ENCODE measurements around the gene SRPX. TPM values are rescaled to one million over a fixed set of nuclear protein-coding genes. Genes with fewer than 3 reads are reported as not detected.
A peak's percentile ranks its signal among the peaks of the same experiment; 100 is the strongest.

Gene SRPX
- total RNA-seq, 1 donor from 2014 or later: 45.2 TPM

- DNase-seq (no peak), ATAC-seq (peak; percentile 61)
- intact Hi-C loops (cut with micrococcal nuclease): no loop called here
Measured at GRCh38 chrX:38214551-38215531, 5.8 kb downstream of the SRPX start.

- intact Hi-C loops (cut with micrococcal nuclease): no loop called here
- DNase-seq (no peak), ATAC-seq (no peak)
Measured at GRCh38 chrX:38214044-38214443, 6.6 kb downstream of the SRPX start.

GRCh38 chrX:38211891-38212635 is 8.6 kb downstream of the SRPX start:
- DNase-seq (no peak), ATAC-seq (peak; percentile 29)
- intact Hi-C loops (cut with micrococcal nuclease): no loop called here

GRCh38 chrX:38206542-38206941 is 14.1 kb downstream of the SRPX start:
- no peak for ATAC-seq
- intact Hi-C loops (cut with micrococcal nuclease): no loop called here
- no peak for DNase-seq

- intact Hi-C loops (cut with micrococcal nuclease): no loop called here
- ATAC-seq: peak; percentile 44
- DNase-seq: no peak
Measured at GRCh38 chrX:38206036-38206435, 14.6 kb downstream of the SRPX start.

GRCh38 chrX:38205039-38205438 is 15.6 kb downstream of the SRPX start:
- intact Hi-C loops (cut with micrococcal nuclease): no loop called here
- ATAC-seq (no peak), DNase-seq (no peak)

GRCh38 chrX:38192007-38192810 is 28.5 kb downstream of the SRPX start:
- intact Hi-C loops (cut with micrococcal nuclease): no loop called here
- no peak for DNase-seq
- ATAC-seq: peak; percentile 58

GRCh38 chrX:38189431-38190250 is 31.0 kb downstream of the SRPX start:
- DNase-seq (no peak), ATAC-seq (no peak)
- intact Hi-C loops (cut with micrococcal nuclease): no loop called here

GRCh38 chrX:38183596-38183995 is 37.1 kb downstream of the SRPX start:
- ATAC-seq (no peak), DNase-seq (no peak)
- intact Hi-C loops (cut with micrococcal nuclease): no loop called here

GRCh38 chrX:38181357-38181756 is 39.3 kb downstream of the SRPX start:
- ATAC-seq (no peak), DNase-seq (no peak)
- intact Hi-C loops (cut with micrococcal nuclease): no loop called here

GRCh38 chrX:38178396-38178795 is 42.3 kb downstream of the SRPX start:
- ATAC-seq (no peak), DNase-seq (no peak)
- intact Hi-C loops (cut with micrococcal nuclease): no loop called here

GRCh38 chrX:38175139-38175538 is 45.5 kb downstream of the SRPX start:
- intact Hi-C loops (cut with micrococcal nuclease): no loop called here
- DNase-seq: no peak
- no peak for ATAC-seq

GRCh38 chrX:38172596-38172995 is 48.1 kb downstream of the SRPX start:
- DNase-seq (no peak), ATAC-seq (no peak)
- intact Hi-C loops (cut with micrococcal nuclease): no loop called here

GRCh38 chrX:38170556-38170955 is 50.1 kb downstream of the SRPX start:
- DNase-seq (no peak), ATAC-seq (no peak)
- intact Hi-C loops (cut with micrococcal nuclease): no loop called here

- intact Hi-C loops (cut with micrococcal nuclease): loop anchor here (10.0 kb wide), 1 partner anchor 232 kb away; no protein-coding TSS in a partner anchor
- no peak for DNase-seq
Measured at GRCh38 chrX:38166478-38167083, 54.1 kb downstream of the SRPX start.

GRCh38 chrX:38165023-38165422 is 55.6 kb downstream of the SRPX start:
- no peak for DNase-seq
- ATAC-seq: no peak
- intact Hi-C loops (cut with micrococcal nuclease): loop anchor here (10.0 kb wide), 1 partner anchor 230 kb away; no protein-coding TSS in a partner anchor

More at GRCh38 chrX:38166478-38167083, 54.1 kb downstream of the SRPX start:
- no peak for ATAC-seq

GRCh38 chrX:38163193-38163592 is 57.5 kb downstream of the SRPX start:
- no peak for ATAC-seq
- intact Hi-C loops (cut with micrococcal nuclease): loop anchor here (10.0 kb wide), 1 partner anchor 228 kb away; no protein-coding TSS in a partner anchor
- no peak for DNase-seq

GRCh38 chrX:38156838-38157237 is 63.8 kb downstream of the SRPX start:
- DNase-seq (no peak), ATAC-seq (no peak)
- intact Hi-C loops (cut with micrococcal nuclease): no loop called here

All from left ventricle myocardium superior (tissue), 1 donor.